ENCODE data around the gene HRK. TPM values are rescaled to one million over a fixed set of nuclear protein-coding genes. Genes with fewer than 3 reads are reported as not detected.

HRK gene
- total and polyA plus RNA-seq, 2 of the 4 experiments (the other 2 are of a cell fraction): not detected

GRCh38 chr12:116838365-116838764 is 42.9 kb downstream of the HRK start:
- 55% methylated on average over 2 of the region's 4 CpGs; no CpG with 5 or more reads in 1 of the 2 experiments for WGBS, 2 experiments (ENCODE audit: extremely low coverage in 2 of 2, insufficient read length in 1 of 2)

More at GRCh38 chr12:116838365-116838764, 42.9 kb downstream of the HRK start:
- H3K4me2 ChIP-seq (ENCODE audit: low read depth, low read length): no peak overlapping the region
- no peaks in the 10 kb centered on the region for H3K9me3 ChIP-seq (ENCODE audit: control insufficient read depth, insufficient read depth, low read length)
- H3K4ac ChIP-seq (ENCODE audit: low read depth, low read length): no peak overlapping the region
- H2AFZ ChIP-seq (replicated peaks; ENCODE audit: low read length, poor library complexity): no peak overlapping the region
- intact Hi-C loops (cut with micrococcal nuclease): no loop called here
- H2BK5ac ChIP-seq (ENCODE audit: low read depth, low read length, poor library complexity, severe bottlenecking): no peak overlapping the region
- ChIA-PET CTCF (interaction anchor here (0.5 kb wide), 1 partner anchor 250 kb away, joined by 4 read pairs; no protein-coding TSS in a partner anchor), POLR2A (ENCODE audit: unreplicated experiment) (no interaction called here)
- H3K27ac ChIP-seq (ENCODE audit: insufficient read depth, low read length): no peak overlapping the region
- H4K20me1 ChIP-seq (ENCODE audit: insufficient read depth, low read length): no peaks in the 10 kb centered on the region
- no peak overlapping the region for H2BK120ac ChIP-seq (ENCODE audit: low read depth, low read length)
- no peak for ATAC-seq (ENCODE audit: low read depth)
- H3K9ac ChIP-seq (ENCODE audit: low read depth, low read length): no peak overlapping the region
- no peaks in the 10 kb centered on the region for H3K9me1 ChIP-seq (ENCODE audit: insufficient read depth, low read length)
- H2BK20ac ChIP-seq (ENCODE audit: low read depth, low read length): no peak overlapping the region
- H3K23ac ChIP-seq (ENCODE audit: low read depth, low read length): no peak overlapping the region
- TF ChIP-seq MXI1 (IDR thresholded peaks at IDR 0.05; ENCODE audit: borderline replicate concordance, low read depth, low read length): no peak
- TF ChIP-seq MAZ (IDR thresholded peaks at IDR 0.05; ENCODE audit: borderline replicate concordance, low read depth, low read length): no peak
- TF ChIP-seq RAD21 (IDR thresholded peaks at IDR 0.05; ENCODE audit: low read length): no peak
- TF ChIP-seq, protein P1, sequence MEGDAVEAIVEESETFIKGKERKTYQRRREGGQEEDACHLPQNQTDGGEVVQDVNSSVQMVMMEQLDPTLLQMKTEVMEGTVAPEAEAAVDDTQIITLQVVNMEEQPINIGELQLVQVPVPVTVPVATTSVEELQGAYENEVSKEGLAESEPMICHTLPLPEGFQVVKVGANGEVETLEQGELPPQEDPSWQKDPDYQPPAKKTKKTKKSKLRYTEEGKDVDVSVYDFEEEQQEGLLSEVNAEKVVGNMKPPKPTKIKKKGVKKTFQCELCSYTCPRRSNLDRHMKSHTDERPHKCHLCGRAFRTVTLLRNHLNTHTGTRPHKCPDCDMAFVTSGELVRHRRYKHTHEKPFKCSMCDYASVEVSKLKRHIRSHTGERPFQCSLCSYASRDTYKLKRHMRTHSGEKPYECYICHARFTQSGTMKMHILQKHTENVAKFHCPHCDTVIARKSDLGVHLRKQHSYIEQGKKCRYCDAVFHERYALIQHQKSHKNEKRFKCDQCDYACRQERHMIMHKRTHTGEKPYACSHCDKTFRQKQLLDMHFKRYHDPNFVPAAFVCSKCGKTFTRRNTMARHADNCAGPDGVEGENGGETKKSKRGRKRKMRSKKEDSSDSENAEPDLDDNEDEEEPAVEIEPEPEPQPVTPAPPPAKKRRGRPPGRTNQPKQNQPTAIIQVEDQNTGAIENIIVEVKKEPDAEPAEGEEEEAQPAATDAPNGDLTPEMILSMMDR (conservative IDR thresholded peaks at IDR 0.05; ENCODE audit: low read depth, low read length): no peak
- TF ChIP-seq CEBPB (IDR thresholded peaks at IDR 0.05; ENCODE audit: low read depth, low read length): no peak
- TF ChIP-seq NFE2L2 (IDR thresholded peaks at IDR 0.05; ENCODE audit: low read depth, low read length): no peak
- TF ChIP-seq MAFK (IDR thresholded peaks at IDR 0.05; ENCODE audit: low read depth, low read length): no peak
- no peak for TF ChIP-seq BHLHE40 (IDR thresholded peaks at IDR 0.05; ENCODE audit: low read depth, low read length)
- TF ChIP-seq, protein P2, sequence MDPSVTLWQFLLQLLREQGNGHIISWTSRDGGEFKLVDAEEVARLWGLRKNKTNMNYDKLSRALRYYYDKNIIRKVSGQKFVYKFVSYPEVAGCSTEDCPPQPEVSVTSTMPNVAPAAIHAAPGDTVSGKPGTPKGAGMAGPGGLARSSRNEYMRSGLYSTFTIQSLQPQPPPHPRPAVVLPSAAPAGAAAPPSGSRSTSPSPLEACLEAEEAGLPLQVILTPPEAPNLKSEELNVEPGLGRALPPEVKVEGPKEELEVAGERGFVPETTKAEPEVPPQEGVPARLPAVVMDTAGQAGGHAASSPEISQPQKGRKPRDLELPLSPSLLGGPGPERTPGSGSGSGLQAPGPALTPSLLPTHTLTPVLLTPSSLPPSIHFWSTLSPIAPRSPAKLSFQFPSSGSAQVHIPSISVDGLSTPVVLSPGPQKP (IDR thresholded peaks at IDR 0.05; ENCODE audit: borderline replicate concordance, low read depth, low read length): no peak
- no peak overlapping the region for H3K18ac ChIP-seq (ENCODE audit: low read depth, low read length)
- no peaks in the 10 kb centered on the region for H3K4me1 ChIP-seq (ENCODE audit: control insufficient read depth, insufficient read depth, low read length)
- H3K79me1 ChIP-seq (ENCODE audit: low read depth in 1 of 2, low read length in 2 of 2): no peaks in the 10 kb centered on the region
- H2BK15ac ChIP-seq (ENCODE audit: low read depth, low read length): no peak overlapping the region
- H2AK9ac ChIP-seq (replicated peaks; ENCODE audit: low read depth, low read length, poor library complexity): no peak overlapping the region
- no peak overlapping the region for H2AK5ac ChIP-seq (ENCODE audit: low read depth, low read length)
- dilution Hi-C loops (cut with HindIII; ENCODE audit: low sequenced_read_pairs, unreplicated experiment): no loop called here
- BruUV-seq (replicated peaks): no TSS peak
- H3K4me3 ChIP-seq (ENCODE audit: insufficient read depth, low read depth, low read length): no peak overlapping the region
- no peak overlapping the region for H3K14ac ChIP-seq (replicated peaks; ENCODE audit: low read depth, low read length)
- in situ Hi-C loops (cut with MboI; ENCODE audit: low sequenced_read_pairs): no loop called here
- H4K8ac ChIP-seq (ENCODE audit: low read depth in 2 of 2, low read length in 2 of 2): no peak overlapping the region
- no peak overlapping the region for H3K56ac ChIP-seq (ENCODE audit: extremely low read depth, insufficient read depth, low read length)
- H3K36me3 ChIP-seq (ENCODE audit: control insufficient read depth, insufficient read depth, low read length): no peaks in the 10 kb centered on the region
- H4K5ac ChIP-seq (ENCODE audit: low read depth, low read length): no peak overlapping the region
- no peaks in the 10 kb centered on the region for H3K27me3 ChIP-seq (ENCODE audit: control insufficient read depth, insufficient read depth, low read length)
- H4K91ac ChIP-seq (ENCODE audit: insufficient read depth, low read depth, low read length): no peak overlapping the region
- no peak for DNase-seq

Data from IMR-90 (cell line).